Tibial nerve (tissue), 4 donors: Measurements from ENCODE around the gene ZNF410. TPM values are rescaled to one million over a fixed set of nuclear protein-coding genes. Genes with fewer than 3 reads are reported as not detected.

Experiments
- DNase-seq, 2 donors: peaks; one replicate each; pipeline ENCODE4 v3.0.0-alpha.2; 2019; ENCODE audit warnings: low spot score in 2 of 2
- H3K27ac ChIP-seq, 4 donors: fragments of 200-600 bp; sonication (generic) in 3 of 4; one replicate each; pipeline ENCODE4 v1.5.1; 2017 to 2019; ENCODE audit warnings: mild to moderate bottlenecking in 1 of 4
- H3K27me3 ChIP-seq, 2 donors: fragments of 200-600 bp; sonication (generic) in 1 of 2; one replicate each; pipeline versions ENCODE4 v1.5.1 to v1.6.0; 2017 to 2019
- H3K36me3 ChIP-seq, 3 donors: fragments of 200-600 bp; sonication (generic); one replicate each; pipeline ENCODE4 v1.5.1; 2018 to 2019
- H3K4me1 ChIP-seq, 4 donors: fragments of 200-600 bp; sonication (generic) in 3 of 4; one replicate each; pipeline ENCODE4 v1.5.1; 2017 to 2019
- H3K4me3 ChIP-seq, 4 donors: fragments of 200-600 bp; sonication (generic) in 3 of 4; one replicate each; pipeline ENCODE4 v1.5.1; 2017 to 2019; ENCODE audit warnings: mild to moderate bottlenecking in 1 of 4, moderate library complexity in 1 of 4
- H3K9me3 ChIP-seq, 4 donors: fragments of 200-600 bp; sonication (generic) in 3 of 4; one replicate each; pipeline ENCODE4 v1.5.1; 2017 to 2019
- CTCF ChIP-seq, 5 experiments: fragments of 200-600 bp in 3 of 5; fragments of 450-650 bp in 2 of 5; sonication (generic) in 3 of 5; IDR thresholded peaks; one replicate each; pipeline ENCODE4 v1.5.1; 2016 to 2019; ENCODE audit warnings: antibody characterized with exemption in 5 of 5, mild to moderate bottlenecking in 3 of 5, moderate library complexity in 2 of 5
- EP300 ChIP-seq, 2 donors: sonication (generic); formaldehyde crosslinking; IDR thresholded peaks; one replicate each; pipeline ENCODE4 v1.6.1; 2017; ENCODE audit warnings: antibody characterized with exemption in 2 of 2, mild to moderate bottlenecking in 1 of 2
- POLR2A ChIP-seq, 2 donors: fragments of 450-650 bp; IDR thresholded peaks; one replicate each; pipeline ENCODE4 v1.6.1; 2017; ENCODE audit warnings: antibody characterized with exemption in 2 of 2, mild to moderate bottlenecking in 2 of 2, moderate library complexity in 2 of 2
- WGBS, 2 donors: methylation state at CpG; one replicate each; pipeline ENCODE4 v1.1.5; 2018; 5-methylcytosine and 5-hydroxymethylcytosine counted together
- total RNA-seq, 4 donors: library from RNA; depleted of rRNA; stranded (reverse); fragments of >200 nt; gene quantifications; one replicate each; pipeline ENCODE4 v1.1.0, GENCODE V29; 2016

The ZNF410 gene
- total RNA-seq, 4 donors from 2014 or later: 42.0 to 49.8 (median 46.8) TPM

DNA sequence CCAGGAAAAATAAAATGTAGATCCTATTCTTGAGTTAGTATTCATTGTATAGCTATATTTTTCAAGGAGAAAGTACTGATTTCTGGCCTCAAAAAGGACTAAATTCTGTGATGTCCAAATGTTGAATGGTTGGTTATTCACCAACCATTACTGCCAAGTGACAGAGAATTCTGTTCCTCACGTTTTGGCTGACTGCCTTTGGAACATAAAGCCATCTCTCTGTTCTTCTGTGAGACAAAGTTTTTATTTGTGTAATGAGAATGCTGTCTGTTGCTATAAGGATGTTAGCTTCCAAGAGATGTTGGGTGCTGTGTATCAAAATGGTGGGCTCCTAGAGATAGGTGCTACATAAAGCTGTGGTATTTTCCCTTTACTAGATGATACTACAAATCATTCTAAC, 9.3 kb downstream of the ZNF410 start:
- DNase-seq: no peak
- Histone ChIP-seq H3K4me1 (no peaks in the 10 kb centered on the region), H3K9me3 (no peaks in the 10 kb centered on the region), H3K4me3 (no peak overlapping the region), H3K36me3 (peaks cover 0 to 85% (median 0%) of the 10 kb centered on the region in 3 donors), H3K27me3 (no peaks in the 10 kb centered on the region), H3K27ac (no peak overlapping the region)
- WGBS, 2 donors: 24 to 44% methylated on average over 1 of the region's 1 CpG
- TF ChIP-seq POLR2A (IDR thresholded peaks at IDR 0.05) (no peak), CTCF (IDR thresholded peaks at IDR 0.05) (no peak), EP300 (IDR thresholded peaks at IDR 0.05) (no peak)

DNA sequence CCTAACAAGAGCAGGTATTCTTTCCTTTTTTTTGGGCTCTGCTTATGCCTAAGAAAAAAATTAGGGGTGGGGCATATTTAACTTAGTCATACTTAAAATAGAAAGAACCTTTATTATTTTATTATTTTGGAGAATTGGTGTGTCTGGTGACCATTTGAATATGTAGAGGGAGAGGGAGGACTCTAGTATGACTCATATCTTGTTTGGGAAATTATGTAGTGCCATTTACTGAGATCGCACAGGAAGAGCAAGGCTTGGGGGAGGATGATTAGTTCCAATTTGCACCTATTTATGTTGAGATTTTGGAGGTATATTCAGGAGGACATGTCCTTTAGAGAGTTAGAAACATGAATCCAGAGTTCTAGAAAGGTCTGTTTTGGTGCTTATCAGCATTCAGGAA, 9.9 kb downstream of the ZNF410 start:
- H3K4me1 ChIP-seq: no peaks in the 10 kb centered on the region
- H3K9me3 ChIP-seq: no peaks in the 10 kb centered on the region
- H3K27me3 ChIP-seq: no peaks in the 10 kb centered on the region
- DNase-seq: no peak
- no peak overlapping the region for H3K27ac ChIP-seq
- H3K36me3 ChIP-seq: peaks cover 0 to 91% (median 0%) of the 10 kb centered on the region in 3 donors
- no peak for TF ChIP-seq POLR2A (IDR thresholded peaks at IDR 0.05)
- TF ChIP-seq EP300 (IDR thresholded peaks at IDR 0.05): no peak
- no peak for TF ChIP-seq CTCF (IDR thresholded peaks at IDR 0.05)
- 85 to 92% methylated on average over 1 of the region's 1 CpG for WGBS, 2 donors
- no peak overlapping the region for H3K4me3 ChIP-seq

- no peaks in the 10 kb centered on the region for H3K9me3 ChIP-seq
- no peak overlapping the region for H3K27ac ChIP-seq
- DNase-seq: no peak
- TF ChIP-seq CTCF (IDR thresholded peaks at IDR 0.05) (no peak), POLR2A (IDR thresholded peaks at IDR 0.05) (no peak), EP300 (IDR thresholded peaks at IDR 0.05) (no peak)
- H3K27me3 ChIP-seq: no peaks in the 10 kb centered on the region
- H3K4me1 ChIP-seq: no peaks in the 10 kb centered on the region
- H3K36me3 ChIP-seq: peaks cover 0 to 97% (median 6%) of the 10 kb centered on the region in 3 donors
- H3K4me3 ChIP-seq: no peak overlapping the region
- WGBS, 2 donors: 64 to 71% methylated on average over 3 of the region's 3 CpGs
Observed at GRCh38 chr14:73903028-73903427, 16.4 kb downstream of the ZNF410 start.

GRCh38 chr14:73909681-73910080, 23.0 kb downstream of the ZNF410 start:
- peaks cover 0 to 98% (median 20%) of the 10 kb centered on the region in 3 donors for H3K36me3 ChIP-seq
- H3K4me3 ChIP-seq: no peak overlapping the region
- 94 to 97% methylated on average over 1 of the region's 1 CpG for WGBS, 2 donors
- H3K27ac ChIP-seq: no peak overlapping the region
- peaks cover 0 to 10% (median 0%) of the 10 kb centered on the region in 4 donors for H3K9me3 ChIP-seq
- H3K4me1 ChIP-seq: no peaks in the 10 kb centered on the region
- TF ChIP-seq CTCF (IDR thresholded peaks at IDR 0.05) (no peak), EP300 (IDR thresholded peaks at IDR 0.05) (no peak), POLR2A (IDR thresholded peaks at IDR 0.05) (no peak)
- DNase-seq: no peak
- no peaks in the 10 kb centered on the region for H3K27me3 ChIP-seq

DNA sequence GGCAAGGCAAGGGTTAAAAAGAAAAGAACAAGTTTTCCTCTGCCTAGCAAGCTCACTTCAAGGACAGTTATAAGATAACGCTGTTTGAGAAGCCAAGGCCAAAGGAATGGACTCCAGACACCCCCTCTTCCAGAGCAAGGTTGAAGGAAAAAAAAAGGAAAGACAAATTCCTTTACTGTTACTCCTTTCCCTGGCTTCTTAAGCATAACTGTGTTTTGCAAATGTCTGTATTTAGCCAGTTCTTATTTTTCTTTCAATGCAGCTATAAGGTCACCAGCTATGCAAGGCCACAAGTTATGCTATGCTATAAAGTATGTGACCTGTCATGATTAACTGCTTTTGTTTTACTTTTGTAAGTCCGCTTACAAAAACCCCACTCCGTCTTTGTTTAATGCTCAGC, 26.6 kb downstream of the ZNF410 start:
- Histone ChIP-seq H3K9me3 (peaks cover 0 to 10% (median 0%) of the 10 kb centered on the region in 4 donors), H3K4me1 (no peaks in the 10 kb centered on the region), H3K27ac (no peak overlapping the region), H3K36me3 (peaks cover 0 to 88% (median 23%) of the 10 kb centered on the region in 3 donors), H3K4me3 (no peak overlapping the region), H3K27me3 (no peaks in the 10 kb centered on the region)
- no peak for TF ChIP-seq CTCF (IDR thresholded peaks at IDR 0.05)
- TF ChIP-seq EP300 (IDR thresholded peaks at IDR 0.05): no peak
- TF ChIP-seq POLR2A (IDR thresholded peaks at IDR 0.05): no peak
- WGBS, 2 donors: 75 to 76% methylated on average over 3 of the region's 3 CpGs
- DNase-seq: no peak
